Hepatocyte (in vitro differentiated cells): Measurements from ENCODE around the gene JAG1.

Source experiments
- EZH2 ChIP-seq: fragments of 200-600 bp; sonication (generic); IDR thresholded peaks from 2 replicates; pipeline ENCODE4 v1.6.1; 2016; ENCODE audit warnings: antibody characterized with exemption, mild to moderate bottlenecking, borderline replicate concordance
- EZH2phosphoT487 ChIP-seq: fragments of 200-600 bp; sonication (generic); IDR thresholded peaks from one replicate; pipeline ENCODE4 v1.6.1; 2018; ENCODE audit warnings: antibody characterized with exemption, mild to moderate bottlenecking, low read depth, moderate library complexity; ENCODE audit not compliant: unreplicated experiment, severe bottlenecking
- TF ChIP-seq, protein P1 (sequence below): fragments of 200-600 bp; sonication (generic); IDR thresholded peaks from 2 replicates; pipeline ENCODE4 v1.5.1; 2016; ENCODE audit warnings: antibody characterized with exemption, mild to moderate bottlenecking; ENCODE audit not compliant: poor library complexity

DNA sequence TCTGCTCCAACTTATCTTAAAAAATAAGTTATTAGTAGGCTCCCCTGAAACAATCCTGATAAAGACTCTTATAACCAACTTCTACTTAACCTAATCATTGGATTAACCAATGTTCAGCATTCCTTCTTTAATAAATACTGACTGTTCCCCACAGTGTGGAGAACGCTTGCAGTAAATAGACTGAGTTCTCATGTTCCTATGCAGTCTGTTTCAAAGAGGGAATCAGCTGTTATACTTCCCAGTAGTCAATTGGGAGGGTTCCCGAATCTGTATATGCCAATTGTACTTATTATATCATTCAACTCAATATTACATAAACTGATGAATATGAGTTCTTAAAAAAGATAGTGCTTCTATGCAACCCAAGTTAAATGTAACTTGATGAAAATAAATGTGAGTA is 9.7 kb upstream of the JAG1 start:
- TF ChIP-seq, protein P1, sequence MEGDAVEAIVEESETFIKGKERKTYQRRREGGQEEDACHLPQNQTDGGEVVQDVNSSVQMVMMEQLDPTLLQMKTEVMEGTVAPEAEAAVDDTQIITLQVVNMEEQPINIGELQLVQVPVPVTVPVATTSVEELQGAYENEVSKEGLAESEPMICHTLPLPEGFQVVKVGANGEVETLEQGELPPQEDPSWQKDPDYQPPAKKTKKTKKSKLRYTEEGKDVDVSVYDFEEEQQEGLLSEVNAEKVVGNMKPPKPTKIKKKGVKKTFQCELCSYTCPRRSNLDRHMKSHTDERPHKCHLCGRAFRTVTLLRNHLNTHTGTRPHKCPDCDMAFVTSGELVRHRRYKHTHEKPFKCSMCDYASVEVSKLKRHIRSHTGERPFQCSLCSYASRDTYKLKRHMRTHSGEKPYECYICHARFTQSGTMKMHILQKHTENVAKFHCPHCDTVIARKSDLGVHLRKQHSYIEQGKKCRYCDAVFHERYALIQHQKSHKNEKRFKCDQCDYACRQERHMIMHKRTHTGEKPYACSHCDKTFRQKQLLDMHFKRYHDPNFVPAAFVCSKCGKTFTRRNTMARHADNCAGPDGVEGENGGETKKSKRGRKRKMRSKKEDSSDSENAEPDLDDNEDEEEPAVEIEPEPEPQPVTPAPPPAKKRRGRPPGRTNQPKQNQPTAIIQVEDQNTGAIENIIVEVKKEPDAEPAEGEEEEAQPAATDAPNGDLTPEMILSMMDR: no peak
- no peak for TF ChIP-seq EZH2
- TF ChIP-seq EZH2phosphoT487: no peak
